GM12864 (cell line): ENCODE results near the gene LEPR.

Experiments used
- DNase-seq: peaks from one replicate; pipeline ENCODE4 v3.0.0-alpha.2; 2011; ENCODE audit warnings: low read depth
- H3K4me3 ChIP-seq: 2 replicates; pipeline ENCODE4 v1.5.1; 2011; ENCODE audit warnings: mild to moderate bottlenecking, low read depth, low read length, control low read depth
- CTCF ChIP-seq: IDR thresholded peaks from 2 replicates; pipeline ENCODE4 v1.5.1; 2011; ENCODE audit warnings: low read depth, mild to moderate bottlenecking, moderate library complexity, low read length, control low read depth, inconsistent platforms; ENCODE audit errors: missing control alignments

Gene LEPR

GRCh38 chr1:65409816-65410326 is 10.6 kb upstream of the LEPR start:
- H3K4me3 ChIP-seq, result no peak overlapping the region
- no peak for DNase-seq
- no peak for TF ChIP-seq CTCF

- H3K4me3 ChIP-seq, result no peak overlapping the region
- DNase-seq, result no peak
- TF ChIP-seq CTCF, result no peak
These were observed 8.0 kb upstream of the LEPR start for GRCh38 chr1:65412256-65412983.

GRCh38 chr1:65412984-65413375 is 7.5 kb upstream of the LEPR start:
- no peak for TF ChIP-seq CTCF
- DNase-seq, result no peak

GRCh38 chr1:65414538-65414937 is 5.9 kb upstream of the LEPR start:
- no peak overlapping the region for H3K4me3 ChIP-seq
- TF ChIP-seq CTCF, result no peak
- DNase-seq, result no peak

More at GRCh38 chr1:65412984-65413375, 7.5 kb upstream of the LEPR start:
- no peak overlapping the region for H3K4me3 ChIP-seq

- no peak for TF ChIP-seq CTCF
- no peak for DNase-seq
- no peak overlapping the region for H3K4me3 ChIP-seq
These were observed 3.7 kb upstream of the LEPR start for GRCh38 chr1:65416767-65417166.

- DNase-seq, result no peak
- H3K4me3 ChIP-seq, result no peak overlapping the region
- TF ChIP-seq CTCF, result no peak
These were observed 2.7 kb upstream of the LEPR start for GRCh38 chr1:65417729-65418128.
